HepG2 (cell line): ENCODE results near the gene ESAM. TPM values are rescaled to one million over a fixed set of nuclear protein-coding genes. Genes with fewer than 3 reads are reported as not detected.

ENCODE experiments used
- CBX5 ChIP-seq: sonication (generic); formaldehyde crosslinking; IDR thresholded peaks from 2 replicates; pipeline ENCODE4 v1.4.0; 2020; ENCODE audit warnings: missing genetic modification reagents, borderline replicate concordance
- CCAR2 ChIP-seq: fragments of 200-400 bp; formaldehyde crosslinking; optimal IDR thresholded peaks from 2 replicates; pipeline ENCODE3; 2018; ENCODE audit warnings: low read depth, mild to moderate bottlenecking, low read length, moderate library complexity
- CCDC6 ChIP-seq: sonication (generic); formaldehyde crosslinking; IDR thresholded peaks from 2 replicates; pipeline ENCODE4 v1.8.1; 2022; ENCODE audit warnings: mild to moderate bottlenecking, missing genetic modification reagents, moderate library complexity
- CEBPB ChIP-seq: IDR thresholded peaks from 2 replicates; pipeline ENCODE4 v1.6.1; 2011; ENCODE audit warnings: low read depth, low read length, improper control_type of control experiment, borderline replicate concordance
- EZH2 ChIP-seq: conservative IDR thresholded peaks from 2 replicates; pipeline ENCODE4 v1.6.1; 2012; ENCODE audit warnings: mild to moderate bottlenecking, low read depth, low read length, moderate library complexity
- FIP1L1 ChIP-seq: fragments of 200-400 bp; formaldehyde crosslinking; IDR thresholded peaks from 2 replicates; pipeline ENCODE4 v1.6.1; 2018; ENCODE audit warnings: low read depth, mild to moderate bottlenecking, low read length, moderate library complexity, borderline replicate concordance; ENCODE audit not compliant: insufficient read depth
- FLYWCH1 ChIP-seq: sonication (generic); formaldehyde crosslinking; IDR thresholded peaks from 2 replicates; pipeline ENCODE4 v1.8.1; 2023; ENCODE audit warnings: mild to moderate bottlenecking, missing genetic modification reagents
- GZF1 ChIP-seq: sonication (generic); formaldehyde crosslinking; IDR thresholded peaks from 2 replicates; pipeline ENCODE4 v1.5.1; 2020; ENCODE audit warnings: mild to moderate bottlenecking, missing genetic modification reagents
- JUNB ChIP-seq: sonication (generic); formaldehyde crosslinking; IDR thresholded peaks from 2 replicates; pipeline ENCODE4 v1.8.0; 2022; ENCODE audit warnings: missing genetic modification reagents, mild to moderate bottlenecking, borderline replicate concordance
- NFE2L2 ChIP-seq: fragments of 150-350 bp; IDR thresholded peaks from 2 replicates; pipeline ENCODE4 v1.6.1; 2014; ENCODE audit warnings: low read length
- REXO4 ChIP-seq: sonication (generic); formaldehyde crosslinking; IDR thresholded peaks from 2 replicates; pipeline ENCODE4 v1.8.0; 2022; ENCODE audit warnings: missing genetic modification reagents, mild to moderate bottlenecking, borderline replicate concordance
- SP2 ChIP-seq: sonication (generic); formaldehyde crosslinking; IDR thresholded peaks from 2 replicates; pipeline ENCODE4 v1.5.1; 2020; ENCODE audit warnings: mild to moderate bottlenecking, missing genetic modification reagents
- SP4 ChIP-seq: sonication (generic); formaldehyde crosslinking; IDR thresholded peaks from 2 replicates; pipeline ENCODE4 v1.8.1; 2023; ENCODE audit warnings: mild to moderate bottlenecking, missing genetic modification reagents
- TBP ChIP-seq: sonication (generic); formaldehyde crosslinking; IDR thresholded peaks from 2 replicates; pipeline ENCODE4 v1.5.0; 2020; ENCODE audit warnings: missing genetic modification reagents
- TCF7 ChIP-seq: sonication (generic); IDR thresholded peaks from 2 replicates; pipeline ENCODE4 v1.6.1; 2016; ENCODE audit warnings: antibody characterized with exemption, low read depth
- ZMYM2 ChIP-seq: sonication (generic); formaldehyde crosslinking; IDR thresholded peaks from 2 replicates; pipeline ENCODE4 v1.8.0; 2022; ENCODE audit warnings: mild to moderate bottlenecking, missing genetic modification reagents
- ZNF317 ChIP-seq: sonication (generic); formaldehyde crosslinking; IDR thresholded peaks from 2 replicates; pipeline ENCODE4 v1.5.0; 2020; ENCODE audit warnings: mild to moderate bottlenecking, missing genetic modification reagents
- ZNF883 ChIP-seq: sonication (generic); formaldehyde crosslinking; IDR thresholded peaks from 2 replicates; pipeline ENCODE4 v1.5.1; 2020; ENCODE audit warnings: mild to moderate bottlenecking, missing genetic modification reagents; ENCODE audit errors: not compliant biosample characterization
- ZNF891 ChIP-seq: sonication (generic); formaldehyde crosslinking; IDR thresholded peaks from 2 replicates; pipeline ENCODE4 v1.5.0; 2020; ENCODE audit warnings: mild to moderate bottlenecking, missing genetic modification reagents
- polyA plus RNA-seq, 8 experiments: library from polyadenylated mRNA; depleted of rRNA in 3 of 8; stranded (reverse) in 7 of 8; unstranded in 1 of 8; fragments of >200 nt; fragmentation: Illumina TruSeq in 4 of 8; extraction: Trizol in 4 of 8; gene quantifications; 2 replicates each; pipeline versions ENCODE4 v1.2.1 to v1.2.3, GENCODE V29; 2011 to 2016; ENCODE audit warnings: low read depth in 4 of 8, missing spikeins in 1 of 8, mixed read lengths in 1 of 8; ENCODE audit not compliant: insufficient read depth in 1 of 8
- total RNA-seq, 5 experiments: library from RNA; depleted of rRNA; stranded (reverse); fragments of >200 nt; fragmentation: Illumina TruSeq; extraction: Trizol; gene quantifications; 2 replicates each; pipeline ENCODE4 v1.2.3, GENCODE V29; 2016; ENCODE audit warnings: low read depth in 1 of 5
- TF ChIP-seq, protein P1 (sequence below): sonication (generic); formaldehyde crosslinking; IDR thresholded peaks from 2 replicates; pipeline ENCODE4 v1.5.1; 2020; ENCODE audit warnings: mild to moderate bottlenecking, moderate library complexity, missing genetic modification reagents
- TF ChIP-seq, protein P2 (sequence below): sonication (generic); formaldehyde crosslinking; IDR thresholded peaks from 2 replicates; pipeline ENCODE4 v1.8.0; 2022; ENCODE audit warnings: mild to moderate bottlenecking, missing genetic modification reagents, moderate library complexity
- TF ChIP-seq, protein P3 (sequence below): fragments of 450-650 bp; IDR thresholded peaks from 2 replicates; pipeline ENCODE4 v1.6.1; 2017; ENCODE audit warnings: mild to moderate bottlenecking
- TF ChIP-seq, protein P4 (sequence below): sonication (generic); formaldehyde crosslinking; IDR thresholded peaks from 2 replicates; pipeline ENCODE4 v1.8.0; 2022; ENCODE audit warnings: missing genetic modification reagents, mild to moderate bottlenecking, inconsistent platforms, borderline replicate concordance
- TF ChIP-seq, protein P5 (sequence below): sonication (generic); formaldehyde crosslinking; IDR thresholded peaks from 2 replicates; pipeline ENCODE4 v1.8.1; 2023; ENCODE audit warnings: mild to moderate bottlenecking, moderate library complexity, missing genetic modification reagents

The ESAM gene
- total and polyA plus RNA-seq, 2 of the 13 experiments (the other 11 are each of a cell fraction or from before 2014, with no cell fraction given), result 1.2 to 6.8 TPM

DNA sequence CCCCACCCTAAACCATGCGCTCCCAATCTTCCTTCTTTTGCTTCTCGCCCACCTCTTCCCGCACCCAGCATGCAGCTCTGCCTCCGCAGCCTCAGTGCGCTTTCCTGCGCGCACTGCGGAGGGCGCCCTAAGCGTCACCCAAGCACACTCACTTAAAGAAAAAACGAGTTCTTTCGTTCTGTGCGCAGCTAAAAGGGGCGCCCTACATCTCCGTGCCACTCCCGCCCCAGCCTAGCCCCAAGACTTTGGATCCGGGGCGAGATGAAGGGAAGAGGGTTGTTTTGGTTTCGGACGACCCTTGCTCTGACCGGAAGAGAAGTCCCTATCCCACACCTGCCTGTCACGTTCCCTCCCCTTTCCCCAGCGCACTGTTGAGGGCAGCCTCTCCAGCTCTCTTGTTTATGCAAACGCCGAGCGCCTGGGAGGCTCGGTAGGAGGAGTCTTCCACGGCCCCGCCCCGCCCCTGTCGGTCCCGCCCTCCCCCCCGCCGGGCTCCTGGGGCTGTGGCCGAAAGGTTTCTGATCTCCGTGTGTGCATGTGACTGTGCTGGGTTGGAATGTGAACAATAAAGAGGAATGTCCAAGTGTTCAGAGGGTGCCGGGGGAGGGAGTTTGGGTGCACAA is 15.4 kb downstream of the ESAM start (continued):
- TF ChIP-seq FIP1L1, result no peak
- TF ChIP-seq, protein P1, sequence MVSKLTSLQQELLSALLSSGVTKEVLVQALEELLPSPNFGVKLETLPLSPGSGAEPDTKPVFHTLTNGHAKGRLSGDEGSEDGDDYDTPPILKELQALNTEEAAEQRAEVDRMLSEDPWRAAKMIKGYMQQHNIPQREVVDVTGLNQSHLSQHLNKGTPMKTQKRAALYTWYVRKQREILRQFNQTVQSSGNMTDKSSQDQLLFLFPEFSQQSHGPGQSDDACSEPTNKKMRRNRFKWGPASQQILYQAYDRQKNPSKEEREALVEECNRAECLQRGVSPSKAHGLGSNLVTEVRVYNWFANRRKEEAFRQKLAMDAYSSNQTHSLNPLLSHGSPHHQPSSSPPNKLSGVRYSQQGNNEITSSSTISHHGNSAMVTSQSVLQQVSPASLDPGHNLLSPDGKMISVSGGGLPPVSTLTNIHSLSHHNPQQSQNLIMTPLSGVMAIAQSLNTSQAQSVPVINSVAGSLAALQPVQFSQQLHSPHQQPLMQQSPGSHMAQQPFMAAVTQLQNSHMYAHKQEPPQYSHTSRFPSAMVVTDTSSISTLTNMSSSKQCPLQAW (CRISPR knock-in tag), result peak; percentile 66; the same call in 1 of the 2 replicates
- peak; percentile 26; the same call in 1 of the 2 replicates for TF ChIP-seq ZNF891 (CRISPR knock-in tag)
- no peak for TF ChIP-seq TBP (CRISPR knock-in tag)
- no peak for TF ChIP-seq FLYWCH1 (CRISPR knock-in tag)
- TF ChIP-seq, protein P2, sequence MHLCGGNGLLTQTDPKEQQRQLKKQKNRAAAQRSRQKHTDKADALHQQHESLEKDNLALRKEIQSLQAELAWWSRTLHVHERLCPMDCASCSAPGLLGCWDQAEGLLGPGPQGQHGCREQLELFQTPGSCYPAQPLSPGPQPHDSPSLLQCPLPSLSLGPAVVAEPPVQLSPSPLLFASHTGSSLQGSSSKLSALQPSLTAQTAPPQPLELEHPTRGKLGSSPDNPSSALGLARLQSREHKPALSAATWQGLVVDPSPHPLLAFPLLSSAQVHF (CRISPR knock-in tag), result no peak
- TF ChIP-seq REXO4 (CRISPR knock-in tag), result no peak
- TF ChIP-seq ZMYM2 (CRISPR knock-in tag), result no peak
- TF ChIP-seq, protein P3, sequence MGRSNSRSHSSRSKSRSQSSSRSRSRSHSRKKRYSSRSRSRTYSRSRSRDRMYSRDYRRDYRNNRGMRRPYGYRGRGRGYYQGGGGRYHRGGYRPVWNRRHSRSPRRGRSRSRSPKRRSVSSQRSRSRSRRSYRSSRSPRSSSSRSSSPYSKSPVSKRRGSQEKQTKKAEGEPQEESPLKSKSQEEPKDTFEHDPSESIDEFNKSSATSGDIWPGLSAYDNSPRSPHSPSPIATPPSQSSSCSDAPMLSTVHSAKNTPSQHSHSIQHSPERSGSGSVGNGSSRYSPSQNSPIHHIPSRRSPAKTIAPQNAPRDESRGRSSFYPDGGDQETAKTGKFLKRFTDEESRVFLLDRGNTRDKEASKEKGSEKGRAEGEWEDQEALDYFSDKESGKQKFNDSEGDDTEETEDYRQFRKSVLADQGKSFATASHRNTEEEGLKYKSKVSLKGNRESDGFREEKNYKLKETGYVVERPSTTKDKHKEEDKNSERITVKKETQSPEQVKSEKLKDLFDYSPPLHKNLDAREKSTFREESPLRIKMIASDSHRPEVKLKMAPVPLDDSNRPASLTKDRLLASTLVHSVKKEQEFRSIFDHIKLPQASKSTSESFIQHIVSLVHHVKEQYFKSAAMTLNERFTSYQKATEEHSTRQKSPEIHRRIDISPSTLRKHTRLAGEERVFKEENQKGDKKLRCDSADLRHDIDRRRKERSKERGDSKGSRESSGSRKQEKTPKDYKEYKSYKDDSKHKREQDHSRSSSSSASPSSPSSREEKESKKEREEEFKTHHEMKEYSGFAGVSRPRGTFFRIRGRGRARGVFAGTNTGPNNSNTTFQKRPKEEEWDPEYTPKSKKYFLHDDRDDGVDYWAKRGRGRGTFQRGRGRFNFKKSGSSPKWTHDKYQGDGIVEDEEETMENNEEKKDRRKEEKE, result no peak
- no peak for TF ChIP-seq CBX5 (CRISPR knock-in tag)
- TF ChIP-seq, protein P4, sequence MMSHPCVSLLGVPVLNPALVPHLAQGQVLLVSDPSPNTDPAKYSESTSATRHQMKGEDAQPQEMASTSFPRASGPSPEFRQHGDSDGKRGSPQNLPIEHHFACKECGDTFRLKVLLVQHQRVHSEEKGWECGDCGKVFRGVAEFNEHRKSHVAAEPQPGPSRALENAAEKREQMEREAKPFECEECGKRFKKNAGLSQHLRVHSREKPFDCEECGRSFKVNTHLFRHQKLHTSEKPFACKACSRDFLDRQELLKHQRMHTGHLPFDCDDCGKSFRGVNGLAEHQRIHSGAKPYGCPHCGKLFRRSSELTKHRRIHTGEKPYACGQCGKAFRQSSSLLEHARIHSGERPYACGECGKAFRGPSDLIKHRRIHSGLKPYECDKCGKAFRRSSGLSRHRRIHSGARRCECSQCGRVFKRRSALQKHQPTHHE (CRISPR knock-in tag), result no peak; the same call in 1 of the 2 replicates
- TF ChIP-seq JUNB (CRISPR knock-in tag), result no peak
- TF ChIP-seq EZH2, result no peak
- TF ChIP-seq ZNF317 (CRISPR knock-in tag), result peak; percentile 32; the same call in 1 of the 2 replicates
- no peak for TF ChIP-seq SP2 (CRISPR knock-in tag)
- TF ChIP-seq CCAR2, result no peak
- TF ChIP-seq CCDC6 (CRISPR knock-in tag), result no peak
- no peak for TF ChIP-seq NFE2L2
- peak; percentile 18 for TF ChIP-seq ZNF883 (CRISPR knock-in tag)
- peak; percentile 67 for TF ChIP-seq SP4 (CRISPR knock-in tag)
- TF ChIP-seq, protein P5, sequence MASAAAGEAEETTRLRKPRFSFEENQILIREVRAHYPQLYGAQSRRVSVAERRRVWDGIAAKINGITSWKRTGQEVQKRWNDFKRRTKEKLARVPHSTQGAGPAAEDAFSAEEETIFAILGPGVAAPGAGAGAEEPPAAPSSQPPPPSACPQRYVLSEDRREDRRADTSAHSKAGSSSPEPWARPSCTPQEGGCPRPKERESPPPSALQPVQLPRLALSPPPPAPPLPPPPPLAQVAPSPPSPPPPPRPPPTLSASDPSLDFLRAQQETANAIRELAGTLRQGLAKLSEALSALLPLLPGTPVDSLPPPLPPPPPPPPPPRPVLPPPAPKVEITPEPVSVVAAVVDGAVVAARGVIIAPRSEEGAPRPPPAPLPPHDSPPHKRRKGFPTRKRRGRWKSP (CRISPR knock-in tag), result peak; percentile 86
- TF ChIP-seq TCF7, result no peak; the same call in 1 of the 2 replicates
- TF ChIP-seq CEBPB, result no peak
- TF ChIP-seq GZF1 (CRISPR knock-in tag), result no peak
